K562 (cell line): ENCODE measurements around the gene FAM219A. TPM values are rescaled to one million over a fixed set of nuclear protein-coding genes. Genes with fewer than 3 reads are reported as not detected.
A peak's percentile ranks its signal among the peaks of the same experiment; 100 is the strongest.

Experiments
- ATAC-seq: fragments of 200-7000 bp; cut with Tn5 transposase; 3 replicates; pipeline ENCODE4 v1.9.1; 2020; ENCODE audit warnings: moderate library complexity
- BruUV-seq: library from RNA; stranded (reverse); fragments of 400-500 nt; replicated peaks from 2 replicates; lab custom pipeline; 2021; lab: Mats Ljungman, UMichigan
- CTCF ChIA-PET: fragments of 300-600 bp; formaldehyde crosslinking; extraction: SDS; loops from one replicate; lab custom pipeline; 2021; ENCODE audit warnings: low intra/inter-chr PET ratio; lab: Yijun Ruan, JAX
- POLR2A ChIA-PET: fragments of 300-600, 350-650 bp; sonication (Branson Sonifier 250); formaldehyde crosslinking; extraction: SDS; loops from one replicate; lab custom pipeline; 2021; ENCODE audit warnings: antibody characterized with exemption, inconsistent platforms; lab: Yijun Ruan, JAX
- DNase-seq, 4 experiments: peaks; one replicate each; pipeline versions ENCODE4 v3.0.0 to v3.0.0-alpha.2; 2011 to 2018; ENCODE audit warnings: low spot score in 3 of 4, mixed read lengths in 3 of 4; ENCODE audit errors: extremely low read depth in 1 of 4
- FAIRE-seq: peaks from 2 replicates; lab custom pipeline; 2011; peaks lifted over from hg19 to GRCh38; lab: Jason Lieb, UNC
- H2AFZ ChIP-seq: 2 replicates; pipeline ENCODE4 v1.6.0; 2011; ENCODE audit warnings: low read depth, low read length, control low read depth, inconsistent platforms
- H3K27ac ChIP-seq: fragments of 200-600 bp; 3 replicates; pipeline ENCODE4 v1.8.0; 2011; ENCODE audit warnings: low read depth, mild to moderate bottlenecking, control low read depth, inconsistent platforms, low read length, moderate library complexity, mixed read lengths; ENCODE audit errors: extremely low read depth
- H3K27me3 ChIP-seq, 2 experiments: fragments of 300-600 bp in 1 of 2; 2 replicates in 1 of 2; 3 replicates in 1 of 2; pipeline versions ENCODE4 v1.6.0 to v1.8.0; 2011; ENCODE audit warnings: inconsistent platforms in 2 of 2, low read length in 2 of 2, mild to moderate bottlenecking in 1 of 2, mixed read lengths in 1 of 2, moderate library complexity in 1 of 2; ENCODE audit not compliant: control insufficient read depth in 2 of 2, insufficient read depth in 2 of 2
- H3K36me3 ChIP-seq: fragments of 300-600 bp; 3 replicates; pipeline ENCODE4 v1.8.0; 2011; ENCODE audit warnings: mild to moderate bottlenecking, low read length, inconsistent platforms; ENCODE audit not compliant: control insufficient read depth, insufficient read depth
- H3K4me1 ChIP-seq, 2 experiments: fragments of 200-600 bp in 1 of 2; replicated peaks in 1 of 2; 2 replicates in 1 of 2; 3 replicates in 1 of 2; pipeline versions ENCODE4 v1.5.1 to v1.8.0; 2011; ENCODE audit warnings: inconsistent platforms in 2 of 2, low read length in 2 of 2, mild to moderate bottlenecking in 1 of 2, mixed read lengths in 1 of 2, moderate library complexity in 1 of 2; ENCODE audit not compliant: control insufficient read depth in 2 of 2, insufficient read depth in 2 of 2
- H3K4me2 ChIP-seq: 2 replicates; pipeline ENCODE4 v1.6.1; 2011; ENCODE audit warnings: low read length, control low read depth, inconsistent platforms, mixed read lengths; ENCODE audit not compliant: insufficient read depth
- H3K4me3 ChIP-seq: fragments of 200-600 bp; sonication (generic), shearing (Covaris generic); 2 replicates; pipeline ENCODE4 v1.5.1; 2016; ENCODE audit warnings: control low read depth, inconsistent platforms
- H3K79me2 ChIP-seq: fragments of 200-600 bp; 3 replicates; pipeline ENCODE4 v1.8.0; 2011; ENCODE audit warnings: low read length, inconsistent platforms; ENCODE audit not compliant: control insufficient read depth, insufficient read depth
- H3K9ac ChIP-seq, 2 experiments: 2 replicates each; pipeline versions ENCODE4 v1.6.0 to v1.6.1; 2011; ENCODE audit warnings: low read depth in 2 of 2, low read length in 2 of 2, control low read depth in 1 of 2, inconsistent platforms in 1 of 2, mild to moderate bottlenecking in 1 of 2, mixed read lengths in 1 of 2; ENCODE audit not compliant: insufficient read depth in 1 of 2
- H3K9me1 ChIP-seq: one replicate; pipeline ENCODE4 v1.6.0; 2011; ENCODE audit warnings: inconsistent platforms, mild to moderate bottlenecking, low read length, moderate library complexity; ENCODE audit not compliant: control insufficient read depth, insufficient read depth
- H3K9me3 ChIP-seq: replicated peaks from 2 replicates; pipeline ENCODE4 v1.5.1; 2011; ENCODE audit warnings: low read depth, low read length, inconsistent platforms; ENCODE audit not compliant: control insufficient read depth, insufficient read depth
- H4K20me1 ChIP-seq: replicated peaks from 2 replicates; pipeline ENCODE4 v1.6.1; 2011; ENCODE audit warnings: low read length, inconsistent platforms, mixed read lengths; ENCODE audit not compliant: control insufficient read depth, insufficient read depth
- BRD4 ChIP-seq: fragments of 200-600 bp; sonication (generic); IDR thresholded peaks from 2 replicates; pipeline ENCODE4 v1.6.1; 2017; ENCODE audit warnings: inconsistent platforms
- FOXP1 ChIP-seq: sonication (generic); formaldehyde crosslinking; IDR thresholded peaks from 2 replicates; pipeline ENCODE4 v1.8.0; 2022; ENCODE audit warnings: mild to moderate bottlenecking, missing genetic modification reagents
- GATA2 ChIP-seq: sonication (generic); formaldehyde crosslinking; IDR thresholded peaks from 2 replicates; pipeline ENCODE4 v1.4.0; 2020; ENCODE audit warnings: mild to moderate bottlenecking, missing genetic modification reagents
- SAP30 ChIP-seq: fragments of 200-600 bp; sonication (generic); IDR thresholded peaks from 2 replicates; pipeline ENCODE4 v1.6.1; 2012; ENCODE audit warnings: borderline replicate concordance, low read depth, mild to moderate bottlenecking, moderate library complexity, low read length, control low read depth, inconsistent platforms; ENCODE audit not compliant: insufficient read depth, poor library complexity, severe bottlenecking
- TRIM24 ChIP-seq, 2 experiments: fragments of 450-650 bp; IDR thresholded peaks; 2 replicates each; pipeline ENCODE4 v1.6.1; 2016
- U2AF2 ChIP-seq: fragments of 200-400 bp; formaldehyde crosslinking; optimal IDR thresholded peaks from 2 replicates; pipeline ENCODE3; 2017; ENCODE audit warnings: low read depth, mild to moderate bottlenecking, low read length
- WGBS: fragments of 100-300 bp; shearing (Covaris generic); methylation state at CpG from one replicate; pipeline ENCODE4 v1.1.6; 2016; ENCODE audit warnings: low coverage, mixed read lengths; ENCODE audit not compliant: insufficient coverage; ENCODE audit errors: missing lambda C conversion rate; 5-methylcytosine and 5-hydroxymethylcytosine counted together
- in situ Hi-C: fragments of 300-500 bp; cut with MboI; formaldehyde crosslinking; loops from 4 replicates; pipeline ENCODE4 v1.15.0; 2018; ENCODE audit warnings: inconsistent platforms, mixed read lengths
- intact Hi-C: fragments of 100-400 bp; cut with micrococcal nuclease; formaldehyde crosslinking; loops from 2 replicates; pipeline ENCODE4 v1.14.2; 2022
- polyA plus RNA-seq, 8 experiments: library from polyadenylated mRNA; depleted of rRNA in 4 of 8; stranded (reverse) in 5 of 8; unstranded in 3 of 8; fragments of >200 nt; fragmentation: Nextera tagmentation in 2 of 8; fragmentation: Illumina TruSeq in 1 of 8; extraction: Ambion mirVana in 2 of 8; extraction: Trizol in 1 of 8; gene quantifications; 2 replicates each; pipeline versions ENCODE4 v1.2.1 to v1.2.3, GENCODE V29; 2011 to 2014; ENCODE audit warnings: inconsistent platforms in 1 of 8, missing spikeins in 1 of 8
- total RNA-seq, 7 experiments: library from RNA; depleted of rRNA in 6 of 7; stranded (reverse); fragments of >200 nt in 6 of 7; fragmentation: Illumina TruSeq in 2 of 7; extraction: Trizol in 2 of 7; gene quantifications; 2 replicates each; pipeline versions ENCODE4 v1.2.1 to v1.2.3, GENCODE V29; 2011 to 2021; ENCODE audit warnings: low replicate concordance in 1 of 7
- TF ChIP-seq, protein P1 (sequence below): sonication (generic); formaldehyde crosslinking; IDR thresholded peaks from 2 replicates; pipeline ENCODE4 v1.8.1; 2023; ENCODE audit warnings: mild to moderate bottlenecking, missing genetic modification reagents

FAM219A gene
- total and polyA plus RNA-seq, 9 of the 15 experiments (the other 6 are each of a cell fraction or from before 2014, with no cell fraction given), result 0.63 to 8.6 (median 2.9) TPM

DNA sequence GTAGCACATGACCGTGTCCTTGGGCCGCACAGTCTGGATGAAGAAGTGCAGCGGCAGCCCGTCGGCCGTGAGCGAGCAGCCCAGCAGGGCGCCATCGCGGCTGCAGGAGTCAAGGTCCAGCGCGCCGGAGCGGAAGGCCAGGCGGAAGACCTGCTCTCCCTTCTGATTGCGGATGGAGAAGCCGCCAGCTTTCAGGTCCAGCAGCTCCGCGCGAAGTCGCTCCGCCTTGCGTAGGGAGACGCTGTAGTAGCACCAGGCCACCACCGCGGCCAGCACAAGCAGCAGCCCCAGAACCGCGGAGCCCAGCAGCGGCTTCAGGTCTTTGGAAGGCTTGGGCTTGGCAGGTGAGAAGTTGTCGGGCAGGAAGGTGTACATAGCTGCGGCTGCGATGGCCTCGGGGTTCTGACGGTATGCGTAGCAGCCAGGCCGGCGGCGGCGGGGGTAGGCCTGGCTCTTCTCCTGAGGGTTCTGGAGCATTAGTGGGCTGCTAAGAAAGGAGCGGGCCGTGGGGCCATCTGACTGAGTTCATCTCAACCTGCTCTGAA lies 85.8 kb downstream of the FAM219A start:
- Histone ChIP-seq H4K20me1 (no peaks in the 10 kb centered on the region), H2AFZ (no peak overlapping the region), H3K36me3 (no peaks in the 10 kb centered on the region), H3K79me2 (no peaks in the 10 kb centered on the region), H3K4me1 (peaks cover 0 to 19% of the 10 kb centered on the region in 2 experiments; a peak in 4 of 5 replicates), H3K27ac (no peak overlapping the region), H3K4me3 (no peak overlapping the region), H3K9me1 (no peaks in the 10 kb centered on the region), H3K4me2 (no peak overlapping the region), H3K9ac (no peak overlapping the region), H3K9me3 (0 out of 2 replicates have a peak, but pooled peaks cover 2% of the 10 kb centered on the region), H3K27me3 (no peaks in the 10 kb centered on the region)
- DNase-seq, result no peak
- no peak for FAIRE-seq
- ATAC-seq, result no peak
- intact Hi-C loops, result no loop called here
- in situ Hi-C loops, result no loop called here
- 78% methylated on average over 21 of the region's 41 CpGs for WGBS
- ChIA-PET CTCF (no interaction called here), POLR2A (interaction anchor here (1.2 kb wide), 1 partner anchor 23 kb away, joined by 3 read pairs; no protein-coding TSS in a partner anchor)
- TF ChIP-seq, protein P1, sequence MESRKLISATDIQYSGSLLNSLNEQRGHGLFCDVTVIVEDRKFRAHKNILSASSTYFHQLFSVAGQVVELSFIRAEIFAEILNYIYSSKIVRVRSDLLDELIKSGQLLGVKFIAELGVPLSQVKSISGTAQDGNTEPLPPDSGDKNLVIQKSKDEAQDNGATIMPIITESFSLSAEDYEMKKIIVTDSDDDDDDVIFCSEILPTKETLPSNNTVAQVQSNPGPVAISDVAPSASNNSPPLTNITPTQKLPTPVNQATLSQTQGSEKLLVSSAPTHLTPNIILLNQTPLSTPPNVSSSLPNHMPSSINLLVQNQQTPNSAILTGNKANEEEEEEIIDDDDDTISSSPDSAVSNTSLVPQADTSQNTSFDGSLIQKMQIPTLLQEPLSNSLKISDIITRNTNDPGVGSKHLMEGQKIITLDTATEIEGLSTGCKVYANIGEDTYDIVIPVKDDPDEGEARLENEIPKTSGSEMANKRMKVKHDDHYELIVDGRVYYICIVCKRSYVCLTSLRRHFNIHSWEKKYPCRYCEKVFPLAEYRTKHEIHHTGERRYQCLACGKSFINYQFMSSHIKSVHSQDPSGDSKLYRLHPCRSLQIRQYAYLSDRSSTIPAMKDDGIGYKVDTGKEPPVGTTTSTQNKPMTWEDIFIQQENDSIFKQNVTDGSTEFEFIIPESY, result peak; percentile 75
- TF ChIP-seq BRD4 (no peak), SAP30 (no peak), U2AF2 (no peak), TRIM24 (IDR thresholded peaks at IDR 0.05) (no peak), FOXP1 (CRISPR knock-in tag) (no peak), GATA2 (CRISPR knock-in tag) (no peak)
- BruUV-seq, result no TSS peak
